ENCODE data around the gene C18orf63. TPM values are rescaled to one million over a fixed set of nuclear protein-coding genes. Genes with fewer than 3 reads are reported as not detected.

Gene C18orf63
- total RNA-seq, 1 experiment from 2014 or later = not detected

- no peak for DNase-seq (ENCODE audit: low spot score)
- H3K4me3 ChIP-seq (ENCODE audit: low read depth, low read length, poor library complexity, severe bottlenecking) = no peak overlapping the region
- no peaks in the 10 kb centered on the region for H3K4me1 ChIP-seq (ENCODE audit: insufficient read depth, low read length, poor library complexity, severe bottlenecking)
- no peaks in the 10 kb centered on the region for H3K36me3 ChIP-seq (ENCODE audit: insufficient read depth, low read length, poor library complexity, severe bottlenecking)
- TF ChIP-seq, protein P1, sequence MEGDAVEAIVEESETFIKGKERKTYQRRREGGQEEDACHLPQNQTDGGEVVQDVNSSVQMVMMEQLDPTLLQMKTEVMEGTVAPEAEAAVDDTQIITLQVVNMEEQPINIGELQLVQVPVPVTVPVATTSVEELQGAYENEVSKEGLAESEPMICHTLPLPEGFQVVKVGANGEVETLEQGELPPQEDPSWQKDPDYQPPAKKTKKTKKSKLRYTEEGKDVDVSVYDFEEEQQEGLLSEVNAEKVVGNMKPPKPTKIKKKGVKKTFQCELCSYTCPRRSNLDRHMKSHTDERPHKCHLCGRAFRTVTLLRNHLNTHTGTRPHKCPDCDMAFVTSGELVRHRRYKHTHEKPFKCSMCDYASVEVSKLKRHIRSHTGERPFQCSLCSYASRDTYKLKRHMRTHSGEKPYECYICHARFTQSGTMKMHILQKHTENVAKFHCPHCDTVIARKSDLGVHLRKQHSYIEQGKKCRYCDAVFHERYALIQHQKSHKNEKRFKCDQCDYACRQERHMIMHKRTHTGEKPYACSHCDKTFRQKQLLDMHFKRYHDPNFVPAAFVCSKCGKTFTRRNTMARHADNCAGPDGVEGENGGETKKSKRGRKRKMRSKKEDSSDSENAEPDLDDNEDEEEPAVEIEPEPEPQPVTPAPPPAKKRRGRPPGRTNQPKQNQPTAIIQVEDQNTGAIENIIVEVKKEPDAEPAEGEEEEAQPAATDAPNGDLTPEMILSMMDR (conservative IDR thresholded peaks at IDR 0.05; ENCODE audit: low read depth, low read length) = no peak
- no peak for TF ChIP-seq EZH2 (IDR thresholded peaks at IDR 0.05; ENCODE audit: borderline replicate concordance, low read depth, low read length, poor library complexity, severe bottlenecking)
- no peak overlapping the region for H3K27ac ChIP-seq (ENCODE audit: low read depth, low read length, poor library complexity, severe bottlenecking)
- no peaks in the 10 kb centered on the region for H3K9me3 ChIP-seq (ENCODE audit: low read depth, low read length, poor library complexity, severe bottlenecking)
- H3K27me3 ChIP-seq (replicated peaks; ENCODE audit: insufficient read depth, low read depth, low read length, poor library complexity) = no peaks in the 10 kb centered on the region
- no TSS peak for BruUV-seq (replicated peaks)
- ChIA-PET POLR2A (ENCODE audit: low non-redundant PET) (no interaction called here), CTCF (no interaction called here)
- intact Hi-C loops (cut with micrococcal nuclease; ENCODE audit: unreplicated experiment) = no loop called here
Measured at GRCh38 chr18:74288730-74289129, 26.9 kb upstream of the C18orf63 start.

DNA sequence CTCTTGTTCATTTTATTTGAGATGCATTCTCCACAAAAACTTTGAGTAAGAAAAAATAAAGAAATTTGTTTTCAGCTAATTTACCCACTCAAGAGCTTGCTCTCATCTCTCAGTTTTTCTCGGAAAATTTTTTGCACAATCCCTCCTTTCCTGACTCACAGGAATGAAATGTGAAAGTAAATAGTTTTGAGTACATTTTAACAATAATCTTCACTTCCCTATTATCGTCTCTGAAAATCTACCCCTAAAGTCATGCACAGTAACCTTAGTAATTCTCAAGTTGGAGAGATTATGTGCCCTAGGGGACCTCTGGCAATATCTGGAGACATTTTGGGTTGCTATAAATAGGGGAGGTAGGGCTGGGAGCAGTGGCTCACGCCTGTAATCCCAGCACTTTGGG lies 26.5 kb upstream of the C18orf63 start:
- no peak overlapping the region for H3K27ac ChIP-seq (ENCODE audit: low read depth, low read length, poor library complexity, severe bottlenecking)
- ChIA-PET CTCF (no interaction called here), POLR2A (ENCODE audit: low non-redundant PET) (no interaction called here)
- intact Hi-C loops (cut with micrococcal nuclease; ENCODE audit: unreplicated experiment) = no loop called here
- no peak overlapping the region for H3K4me3 ChIP-seq (ENCODE audit: low read depth, low read length, poor library complexity, severe bottlenecking)
- H3K36me3 ChIP-seq (ENCODE audit: insufficient read depth, low read length, poor library complexity, severe bottlenecking) = no peaks in the 10 kb centered on the region
- TF ChIP-seq, protein P1 (conservative IDR thresholded peaks at IDR 0.05; ENCODE audit: low read depth, low read length) = no peak
- no peak for TF ChIP-seq EZH2 (IDR thresholded peaks at IDR 0.05; ENCODE audit: borderline replicate concordance, low read depth, low read length, poor library complexity, severe bottlenecking)
- no peaks in the 10 kb centered on the region for H3K9me3 ChIP-seq (ENCODE audit: low read depth, low read length, poor library complexity, severe bottlenecking)
- no peaks in the 10 kb centered on the region for H3K4me1 ChIP-seq (ENCODE audit: insufficient read depth, low read length, poor library complexity, severe bottlenecking)
- no peak for DNase-seq (ENCODE audit: low spot score)
- H3K27me3 ChIP-seq (replicated peaks; ENCODE audit: insufficient read depth, low read depth, low read length, poor library complexity) = no peaks in the 10 kb centered on the region
- no TSS peak for BruUV-seq (replicated peaks)

GRCh38 chr18:74290021-74290420 lies 25.6 kb upstream of the C18orf63 start:
- no peak for TF ChIP-seq EZH2 (IDR thresholded peaks at IDR 0.05; ENCODE audit: borderline replicate concordance, low read depth, low read length, poor library complexity, severe bottlenecking)
- TF ChIP-seq, protein P1 (conservative IDR thresholded peaks at IDR 0.05; ENCODE audit: low read depth, low read length) = no peak
- no peaks in the 10 kb centered on the region for H3K9me3 ChIP-seq (ENCODE audit: low read depth, low read length, poor library complexity, severe bottlenecking)
- BruUV-seq (replicated peaks) = no TSS peak
- DNase-seq (ENCODE audit: low spot score) = no peak
- no peaks in the 10 kb centered on the region for H3K27me3 ChIP-seq (replicated peaks; ENCODE audit: insufficient read depth, low read depth, low read length, poor library complexity)
- H3K36me3 ChIP-seq (ENCODE audit: insufficient read depth, low read length, poor library complexity, severe bottlenecking) = no peaks in the 10 kb centered on the region
- CTCF ChIA-PET = no interaction called here
- POLR2A ChIA-PET (ENCODE audit: low non-redundant PET) = no interaction called here
- H3K27ac ChIP-seq (ENCODE audit: low read depth, low read length, poor library complexity, severe bottlenecking) = no peak overlapping the region
- intact Hi-C loops (cut with micrococcal nuclease; ENCODE audit: unreplicated experiment) = no loop called here
- H3K4me3 ChIP-seq (ENCODE audit: low read depth, low read length, poor library complexity, severe bottlenecking) = no peak overlapping the region
- H3K4me1 ChIP-seq (ENCODE audit: insufficient read depth, low read length, poor library complexity, severe bottlenecking) = no peaks in the 10 kb centered on the region
